Keratinocyte (primary cell): Measurements from ENCODE around the gene TECRL. TPM values are rescaled to one million over a fixed set of nuclear protein-coding genes. Genes with fewer than 3 reads are reported as not detected.

Experiments
- DNase-seq: peaks from one replicate; pipeline ENCODE4 v3.0.0-alpha.2; 2011; ENCODE audit warnings: low read depth, missing footprints, low spot score
- FAIRE-seq: peaks from 2 replicates; lab custom pipeline; 2011; peaks lifted over from hg19 to GRCh38; lab: Jason Lieb, UNC
- H2AFZ ChIP-seq: 2 replicates; pipeline ENCODE4 v1.6.0; 2012; ENCODE audit warnings: low read length, control low read depth, inconsistent platforms; ENCODE audit not compliant: control insufficient read depth
- H3K27ac ChIP-seq: 2 replicates; pipeline ENCODE4 v1.5.1; 2011; ENCODE audit warnings: low read length; ENCODE audit not compliant: control insufficient read depth, insufficient read depth
- H3K27me3 ChIP-seq: 3 replicates; pipeline ENCODE4 v1.6.0; 2011; ENCODE audit warnings: low read length; ENCODE audit not compliant: control insufficient read depth, insufficient read depth; ENCODE audit errors: extremely low read depth
- H3K36me3 ChIP-seq, 2 experiments: 2 replicates in 1 of 2; 3 replicates in 1 of 2; pipeline ENCODE4 v1.5.1; 2011; ENCODE audit warnings: low read length in 2 of 2, mild to moderate bottlenecking in 1 of 2; ENCODE audit not compliant: control insufficient read depth in 2 of 2, insufficient read depth in 2 of 2; ENCODE audit errors: extremely low read depth in 1 of 2
- H3K4me1 ChIP-seq: 3 replicates; pipeline ENCODE4 v1.5.1; 2011; ENCODE audit warnings: low read length; ENCODE audit not compliant: control insufficient read depth, insufficient read depth; ENCODE audit errors: extremely low read depth
- H3K4me2 ChIP-seq: 3 replicates; pipeline ENCODE4 v1.6.0; 2011; ENCODE audit warnings: low read depth, low read length; ENCODE audit not compliant: control insufficient read depth, insufficient read depth; ENCODE audit errors: extremely low read depth
- H3K4me3 ChIP-seq, 3 experiments: fragments of 200-600 bp in 1 of 3; sonication (generic) in 1 of 3; 2 replicates in 2 of 3; 3 replicates in 1 of 3; pipeline ENCODE4 v1.5.1; 2011 to 2016; ENCODE audit warnings: low read length in 3 of 3, mild to moderate bottlenecking in 3 of 3, control low read depth in 2 of 3, inconsistent platforms in 1 of 3, low read depth in 1 of 3, mixed read lengths in 1 of 3, mixed run types in 1 of 3, moderate library complexity in 1 of 3; ENCODE audit not compliant: control insufficient read depth in 2 of 3, insufficient read depth in 2 of 3; ENCODE audit errors: extremely low read depth in 1 of 3
- H3K79me2 ChIP-seq: 2 replicates; pipeline ENCODE4 v1.6.0; 2012; ENCODE audit warnings: low read length; ENCODE audit not compliant: control insufficient read depth, insufficient read depth
- H3K9ac ChIP-seq: 3 replicates; pipeline ENCODE4 v1.6.0; 2011; ENCODE audit warnings: low read length; ENCODE audit not compliant: control insufficient read depth, insufficient read depth; ENCODE audit errors: extremely low read depth
- H3K9me1 ChIP-seq: 3 replicates; pipeline ENCODE4 v1.6.0; 2011; ENCODE audit warnings: low read length; ENCODE audit not compliant: control insufficient read depth, insufficient read depth; ENCODE audit errors: extremely low read depth
- H3K9me3 ChIP-seq: 2 replicates; pipeline ENCODE4 v1.5.1; 2012; ENCODE audit warnings: low read depth, low read length; ENCODE audit not compliant: control insufficient read depth
- H4K20me1 ChIP-seq: 3 replicates; pipeline ENCODE4 v1.6.0; 2011; ENCODE audit warnings: low read length; ENCODE audit not compliant: control insufficient read depth, insufficient read depth; ENCODE audit errors: extremely low read depth
- CTCF ChIP-seq, 3 experiments: IDR thresholded peaks in 1 of 3; conservative IDR thresholded peaks in 1 of 3; optimal IDR thresholded peaks in 1 of 3; 2 replicates in 2 of 3; 3 replicates in 1 of 3; pipeline versions ENCODE3 to v1.5.1; 2011; ENCODE audit warnings: low read length in 3 of 3, mild to moderate bottlenecking in 3 of 3, moderate library complexity in 2 of 3, control low read depth in 1 of 3, inconsistent platforms in 1 of 3; ENCODE audit not compliant: insufficient read depth in 2 of 3; ENCODE audit errors: extremely low read depth in 1 of 3
- EZH2 ChIP-seq: IDR thresholded peaks from one replicate; pipeline ENCODE4 v1.6.1; 2012; ENCODE audit warnings: inconsistent platforms, mild to moderate bottlenecking, low read length, moderate library complexity
- dilution Hi-C: fragments of 300-500 bp; cut with MboI; formaldehyde crosslinking; loops from one replicate; pipeline ENCODE4 v1.7.0; 2020; ENCODE audit warnings: low sequenced_read_pairs; ENCODE audit not compliant: extremely low pct_ligation_motif_present
- polyA plus RNA-seq, 5 experiments: library from polyadenylated mRNA; depleted of rRNA in 3 of 5; stranded (reverse) in 3 of 5; stranded (forward) in 1 of 5; unstranded in 1 of 5; fragments of >200 nt; gene quantifications; 1 replicate in 1 of 5; 2 replicates in 3 of 5; 3 replicates in 1 of 5; pipeline versions ENCODE4 v1.2.1 to v1.2.3, GENCODE V29; 2011 to 2012; ENCODE audit warnings: missing spikeins in 2 of 5, low read depth in 1 of 5, low replicate concordance in 1 of 5

Gene TECRL
- polyA plus RNA-seq, 1 donor (not counting 4 experiments of a cell fraction or from before 2014, with no cell fraction given), result not detected

GRCh38 chr4:64394469-64394868 lies 14.8 kb downstream of the TECRL start:
- no peaks in the 10 kb centered on the region for H4K20me1 ChIP-seq
- TF ChIP-seq EZH2, result no peak
- no peak for TF ChIP-seq CTCF (optimal IDR thresholded peaks at IDR 0.05 in 1 of 3, IDR thresholded peaks at IDR 0.05 in 1 of 3, conservative IDR thresholded peaks at IDR 0.05 in 1 of 3; ENCODE audit: extremely low read depth in 1 of 3, insufficient read depth in 2 of 3, low read length in 3 of 3)
- dilution Hi-C loops, result no loop called here
- DNase-seq (no peak), FAIRE-seq (no peak)
- H3K9me3 ChIP-seq, result no peaks in the 10 kb centered on the region
- H3K4me2 ChIP-seq, result no peak overlapping the region
- no peak overlapping the region for H3K27ac ChIP-seq
- no peaks in the 10 kb centered on the region for H3K9me1 ChIP-seq
- H3K9ac ChIP-seq, result no peak overlapping the region
- H3K36me3 ChIP-seq, result no peaks in the 10 kb centered on the region
- H3K4me3 ChIP-seq, result no peak overlapping the region
- H3K27me3 ChIP-seq, result no peaks in the 10 kb centered on the region
- H3K79me2 ChIP-seq, result no peaks in the 10 kb centered on the region
- no peak overlapping the region for H2AFZ ChIP-seq
- no peaks in the 10 kb centered on the region for H3K4me1 ChIP-seq

- H3K27ac ChIP-seq, result no peak overlapping the region
- H3K36me3 ChIP-seq, result no peaks in the 10 kb centered on the region
- H3K9me1 ChIP-seq, result no peaks in the 10 kb centered on the region
- dilution Hi-C loops, result no loop called here
- no peaks in the 10 kb centered on the region for H3K4me1 ChIP-seq
- no peak for TF ChIP-seq CTCF (optimal IDR thresholded peaks at IDR 0.05 in 1 of 3, IDR thresholded peaks at IDR 0.05 in 1 of 3, conservative IDR thresholded peaks at IDR 0.05 in 1 of 3; ENCODE audit: extremely low read depth in 1 of 3, insufficient read depth in 2 of 3, low read length in 3 of 3)
- no peak for TF ChIP-seq EZH2
- H3K9ac ChIP-seq, result no peak overlapping the region
- FAIRE-seq, result no peak
- H3K4me3 ChIP-seq, result no peak overlapping the region
- no peak overlapping the region for H3K4me2 ChIP-seq
- H2AFZ ChIP-seq, result no peak overlapping the region
- DNase-seq, result no peak
- no peaks in the 10 kb centered on the region for H4K20me1 ChIP-seq
- H3K9me3 ChIP-seq, result no peaks in the 10 kb centered on the region
- no peaks in the 10 kb centered on the region for H3K27me3 ChIP-seq
- H3K79me2 ChIP-seq, result no peaks in the 10 kb centered on the region
Measured at GRCh38 chr4:64388252-64388651, 21.0 kb downstream of the TECRL start.
